H1 (cell line): ENCODE results near the gene P2RX1. TPM values are rescaled to one million over a fixed set of nuclear protein-coding genes. Genes with fewer than 3 reads are reported as not detected.

Experiments
- CTCF ChIA-PET: fragments of 300-600 bp; sonication (Branson Sonifier 250); formaldehyde crosslinking; loops from one replicate; lab custom pipeline; 2021; ENCODE audit not compliant: partially characterized antibody; lab: Charles Lee
- POLR2A ChIA-PET: fragments of 300-600 bp; sonication (Branson Sonifier 250); formaldehyde crosslinking; loops from one replicate; lab custom pipeline; 2021; ENCODE audit warnings: inconsistent platforms; ENCODE audit not compliant: partially characterized antibody; lab: Charles Lee
- DNase-seq, 2 experiments: peaks; one replicate each; pipeline versions ENCODE4 v3.0.0 to v3.0.0-alpha.2; 2010 to 2022; ENCODE audit warnings: low spot score in 2 of 2, low read depth in 1 of 2, mixed read lengths in 1 of 2
- FAIRE-seq: peaks from 2 replicates; lab custom pipeline; 2011; peaks lifted over from hg19 to GRCh38; lab: Jason Lieb, UNC
- H2AFZ ChIP-seq: 2 replicates; pipeline ENCODE4 v1.8.1; 2012; ENCODE audit warnings: low read length, inconsistent platforms
- H2AK5ac ChIP-seq: 2 replicates; pipeline ENCODE4 v1.6.1; 2013; ENCODE audit warnings: low read depth, low read length
- H2BK120ac ChIP-seq: replicated peaks from 2 replicates; pipeline ENCODE3; 2013; ENCODE audit warnings: low read depth, low read length, inconsistent platforms
- H2BK12ac ChIP-seq: 2 replicates; pipeline ENCODE4 v1.6.1; 2013; ENCODE audit warnings: low read depth, low read length
- H2BK15ac ChIP-seq: 2 replicates; pipeline ENCODE4 v1.6.1; 2013; ENCODE audit warnings: low read length
- H2BK20ac ChIP-seq: 2 replicates; pipeline ENCODE4 v1.6.1; 2013; ENCODE audit warnings: low read length
- H2BK5ac ChIP-seq: 2 replicates; pipeline ENCODE4 v1.6.1; 2013; ENCODE audit warnings: low read depth, low read length
- H3K14ac ChIP-seq: 2 replicates; pipeline ENCODE4 v1.6.1; 2013; ENCODE audit warnings: inconsistent platforms; ENCODE audit not compliant: insufficient read length
- H3K18ac ChIP-seq: 2 replicates; pipeline ENCODE4 v1.6.1; 2013; ENCODE audit warnings: low read length; ENCODE audit errors: extremely low read depth
- H3K23ac ChIP-seq: 2 replicates; pipeline ENCODE4 v1.6.1; 2013; ENCODE audit warnings: inconsistent platforms; ENCODE audit not compliant: insufficient read length
- H3K23me2 ChIP-seq: 2 replicates; pipeline ENCODE4 v1.6.1; 2013; ENCODE audit warnings: low read depth, low read length
- H3K27ac ChIP-seq: 2 replicates; pipeline ENCODE4 v1.6.1; 2011; ENCODE audit warnings: low read depth, low read length, inconsistent platforms
- H3K27me3 ChIP-seq, 4 experiments: replicated peaks in 1 of 4; 1 replicate in 1 of 4; 2 replicates in 3 of 4; pipeline versions ENCODE4 v1.6.1 to v1.8.1; 2011 to 2013; ENCODE audit warnings: low read length in 3 of 4, mild to moderate bottlenecking in 3 of 4, inconsistent platforms in 2 of 4, mixed read lengths in 2 of 4, moderate library complexity in 1 of 4; ENCODE audit not compliant: control insufficient read depth in 3 of 4, insufficient read depth in 3 of 4; ENCODE audit errors: extremely low read depth in 1 of 4
- H3K36me3 ChIP-seq, 4 experiments: 2 replicates each; pipeline versions ENCODE4 v1.6.1 to v1.8.1; 2011 to 2013; ENCODE audit warnings: mild to moderate bottlenecking in 4 of 4, low read length in 3 of 4, moderate library complexity in 2 of 4, control low read depth in 1 of 4, inconsistent platforms in 1 of 4; ENCODE audit not compliant: insufficient read depth in 4 of 4, control insufficient read depth in 2 of 4
- H3K4ac ChIP-seq: replicated peaks from 2 replicates; pipeline ENCODE3; 2013; ENCODE audit warnings: low read length, low read depth, mixed read lengths, inconsistent platforms; ENCODE audit not compliant: insufficient read length
- H3K4me1 ChIP-seq, 4 experiments: replicated peaks in 1 of 4; 1 replicate in 1 of 4; 2 replicates in 3 of 4; pipeline versions ENCODE4 v1.6.1 to v1.8.1; 2011 to 2013; ENCODE audit warnings: low read length in 3 of 4, inconsistent platforms in 2 of 4, mixed read lengths in 1 of 4; ENCODE audit not compliant: insufficient read depth in 4 of 4, control insufficient read depth in 3 of 4
- H3K4me2 ChIP-seq, 2 experiments: 2 replicates each; pipeline versions ENCODE4 v1.6.1 to v1.8.1; 2011 to 2013; ENCODE audit warnings: low read depth in 2 of 2, low read length in 2 of 2, control low read depth in 1 of 2, inconsistent platforms in 1 of 2, mild to moderate bottlenecking in 1 of 2; ENCODE audit not compliant: insufficient read depth in 1 of 2
- H3K4me3 ChIP-seq, 4 experiments: fragments of 200-600, 300-600 bp in 1 of 4; sonication (generic), shearing (Covaris generic), sonication (Bioruptor Twin) in 1 of 4; 2 replicates each; pipeline versions ENCODE4 v1.5.1 to v1.8.1; 2011 to 2016; ENCODE audit warnings: low read length in 4 of 4, low read depth in 3 of 4, control low read depth in 2 of 4, inconsistent platforms in 2 of 4, mild to moderate bottlenecking in 2 of 4, mixed read lengths in 1 of 4, moderate library complexity in 1 of 4; ENCODE audit not compliant: insufficient read depth in 2 of 4; ENCODE audit errors: extremely low read depth in 1 of 4
- H3K56ac ChIP-seq: replicated peaks from 2 replicates; pipeline ENCODE3; 2013; ENCODE audit warnings: low read depth, mild to moderate bottlenecking, mixed read lengths, low read length, inconsistent platforms; ENCODE audit not compliant: insufficient read length
- H3K79me1 ChIP-seq: 2 replicates; pipeline ENCODE4 v1.6.1; 2013; ENCODE audit warnings: low read depth, low read length, control low read depth
- H3K79me2 ChIP-seq, 2 experiments: 2 replicates each; pipeline versions ENCODE4 v1.6.1 to v1.8.1; 2012 to 2013; ENCODE audit warnings: low read length in 2 of 2, mild to moderate bottlenecking in 2 of 2, inconsistent platforms in 1 of 2; ENCODE audit not compliant: insufficient read depth in 2 of 2, control insufficient read depth in 1 of 2
- H3K9ac ChIP-seq, 4 experiments: replicated peaks in 1 of 4; 1 replicate in 1 of 4; 2 replicates in 3 of 4; pipeline versions ENCODE4 v1.6.1 to v1.8.1; 2011 to 2013; ENCODE audit warnings: low read depth in 3 of 4, low read length in 3 of 4, control low read depth in 2 of 4, mild to moderate bottlenecking in 2 of 4, moderate library complexity in 2 of 4, inconsistent platforms in 1 of 4; ENCODE audit errors: extremely low read depth in 1 of 4
- H3K9me3 ChIP-seq, 2 experiments: 2 replicates each; pipeline versions ENCODE4 v1.6.1 to v1.8.1; 2012 to 2013; ENCODE audit warnings: mild to moderate bottlenecking in 2 of 2, moderate library complexity in 2 of 2, control low read depth in 1 of 2, inconsistent platforms in 1 of 2, low read depth in 1 of 2, low read length in 1 of 2, mixed read lengths in 1 of 2; ENCODE audit not compliant: insufficient read depth in 2 of 2
- H4K20me1 ChIP-seq, 2 experiments: replicated peaks in 1 of 2; 2 replicates each; pipeline versions ENCODE3 to v1.8.1; 2011 to 2013; ENCODE audit warnings: inconsistent platforms in 2 of 2, low read length in 2 of 2, mild to moderate bottlenecking in 1 of 2; ENCODE audit not compliant: insufficient read depth in 2 of 2, control insufficient read depth in 1 of 2
- H4K5ac ChIP-seq: 2 replicates; pipeline ENCODE4 v1.6.1; 2013; ENCODE audit warnings: low read length, low read depth, mixed read lengths, inconsistent platforms; ENCODE audit not compliant: insufficient read length
- H4K8ac ChIP-seq: 2 replicates; pipeline ENCODE4 v1.8.0; 2013; ENCODE audit warnings: mild to moderate bottlenecking, moderate library complexity, low read length, inconsistent platforms; ENCODE audit not compliant: insufficient read depth; ENCODE audit errors: extremely low read depth
- H4K91ac ChIP-seq: replicated peaks from 2 replicates; pipeline ENCODE3; 2013; ENCODE audit warnings: low read length, mixed read lengths, inconsistent platforms; ENCODE audit not compliant: insufficient read length
- ATF2 ChIP-seq: IDR thresholded peaks from 2 replicates; pipeline ENCODE4 v1.6.1; 2012; ENCODE audit warnings: low read length, inconsistent platforms
- CTBP2 ChIP-seq: IDR thresholded peaks from 2 replicates; pipeline ENCODE4 v1.7.0; 2011; ENCODE audit warnings: borderline replicate concordance, mild to moderate bottlenecking, moderate library complexity, mixed read lengths, low read length; ENCODE audit not compliant: insufficient read depth, insufficient read length
- E2F6 ChIP-seq: IDR thresholded peaks from 2 replicates; pipeline ENCODE4 v1.6.1; 2012; ENCODE audit warnings: inconsistent platforms
- HDAC6 ChIP-seq: IDR thresholded peaks from one replicate; pipeline ENCODE4 v1.7.1; 2012; ENCODE audit warnings: low read depth, mild to moderate bottlenecking, inconsistent platforms, low read length, moderate library complexity
- KDM1A ChIP-seq: fragments of 200-600, 300-600 bp; sonication (generic); IDR thresholded peaks from 2 replicates; pipeline ENCODE4 v1.7.1; 2016; ENCODE audit warnings: mild to moderate bottlenecking, low read length, borderline replicate concordance
- MAFK ChIP-seq: IDR thresholded peaks from 2 replicates; pipeline ENCODE4 v1.6.1; 2012; ENCODE audit warnings: low read depth, mild to moderate bottlenecking, improper control_type of control experiment, low read length
- POLR2AphosphoS5 ChIP-seq: IDR thresholded peaks from 2 replicates; pipeline ENCODE4 v1.6.1; 2011; ENCODE audit warnings: low read depth, low read length
- RFX5 ChIP-seq: IDR thresholded peaks from 2 replicates; pipeline ENCODE4 v1.6.1; 2011; ENCODE audit warnings: low read depth, low read length, improper control_type of control experiment, borderline replicate concordance
- SUZ12 ChIP-seq: fragments of 200-600 bp; sonication (generic); IDR thresholded peaks from 2 replicates; pipeline ENCODE4 v1.6.1; 2012; ENCODE audit warnings: mild to moderate bottlenecking, inconsistent platforms, low read length, moderate library complexity, mixed read lengths
- WGBS, 2 experiments: shearing (Covaris generic) in 1 of 2; methylation state at CpG; one replicate each; pipeline versions ENCODE4 v1.1.6 to v1.1.7; 2013 to 2015; ENCODE audit warnings: low lambda C conversion rate in 2 of 2, mixed read lengths in 2 of 2, inconsistent platforms in 1 of 2, low coverage in 1 of 2, missing lambda C conversion rate in 1 of 2; ENCODE audit not compliant: insufficient replicate concordance in 2 of 2, insufficient coverage in 1 of 2, insufficient read length in 1 of 2; ENCODE audit errors: extremely low coverage in 1 of 2, missing lambda C conversion rate in 1 of 2; 5-methylcytosine and 5-hydroxymethylcytosine counted together
- polyA plus RNA-seq, 7 experiments: library from polyadenylated mRNA; depleted of rRNA in 3 of 7; stranded (reverse) in 5 of 7; unstranded in 2 of 7; fragments of >200 nt in 5 of 7; fragments of 200-250 nt in 2 of 7; gene quantifications; 1 replicate in 5 of 7; 2 replicates in 1 of 7; 4 replicates in 1 of 7; pipeline versions ENCODE4 v1.2.1 to v1.2.3, GENCODE V29; 2011 to 2013; ENCODE audit warnings: missing spikeins in 2 of 7, mixed read lengths in 2 of 7
- total RNA-seq: library from RNA; stranded (reverse); fragmentation: NEBNext Ultra II Directional; extraction: Animal tissue kit (Norgen Biotek cat#: 25700); gene quantifications from 2 replicates; pipeline ENCODE4 v1.2.1, GENCODE V29; 2021

Gene P2RX1
- total and polyA plus RNA-seq, 2 of the 8 experiments (the other 6 are each of a cell fraction or from before 2014, with no cell fraction given), result 0.45 to 1.1 TPM

GRCh38 chr17:3965118-3965800, 49.0 kb upstream of the P2RX1 start:
- Histone ChIP-seq H3K79me2 (no peaks in the 10 kb centered on the region), H3K23ac (no peak overlapping the region), H2BK15ac (peak overlapping the region; percentile 46; the same call in 1 of the 2 replicates), H4K91ac (peak overlapping the region; percentile 67), H3K9ac (no peak overlapping the region), H2BK20ac (no peak overlapping the region; the same call in 1 of the 2 replicates), H2BK12ac (no peak overlapping the region; the same call in 1 of the 2 replicates), H3K36me3 (no peaks in the 10 kb centered on the region), H4K5ac (peak overlapping the region; percentile 63), H3K14ac (no peak overlapping the region), H3K56ac (no peak overlapping the region), H3K4ac (no peak overlapping the region), H3K4me1 (peaks cover 3 to 18% (median 10%) of the 10 kb centered on the region in 4 experiments), H3K9me3 (no peaks in the 10 kb centered on the region), H4K8ac (peak overlapping the region; percentile 7; the same call in 1 of the 2 replicates), H3K79me1 (no peaks in the 10 kb centered on the region), H2AFZ (peak overlapping the region; percentile 88), H3K27ac (no peak overlapping the region), H3K4me2 (peak overlapping the region; percentile 58 to 80), H3K27me3 (peaks cover 2 to 27% (median 15%) of the 10 kb centered on the region in 4 experiments; a peak in 6 of 7 replicates), H2AK5ac (no peak overlapping the region), H3K18ac (peak overlapping the region; percentile 95), H3K4me3 (peak overlapping the region; percentile 22 to 80 (median 56)), H2BK120ac (peak overlapping the region; percentile 44), H2BK5ac (peak overlapping the region; percentile 87; the same call in 1 of the 2 replicates), H3K23me2 (peaks cover 6% of the 10 kb centered on the region; the same call in 1 of the 2 replicates), H4K20me1 (peaks cover 0 to 8% of the 10 kb centered on the region in 2 experiments)
- WGBS, 2 experiments, result 26% methylated on average over 11 of the region's 17 CpGs; no CpG with 5 or more reads in 1 of the 2 experiments
- ChIA-PET POLR2A (interaction anchor here (0.6 to 1.4 kb wide), 8 partner anchors 9 to 109 kb away, joined by 3 to 5 read pairs (median 4); no protein-coding TSS in a partner anchor), CTCF (interaction anchor here (0.6 to 2.5 kb wide), 14 partner anchors 9 to 193 kb away, joined by 3 to 11 read pairs (median 3); no protein-coding TSS in a partner anchor)
- DNase-seq, result peak in 1 of 2 experiments; percentile 80
- no peak for FAIRE-seq
- no peak for TF ChIP-seq CTBP2
- no peak for TF ChIP-seq ATF2
- no peak for TF ChIP-seq KDM1A
- TF ChIP-seq POLR2AphosphoS5, result no peak
- TF ChIP-seq SUZ12, result no peak
- no peak for TF ChIP-seq HDAC6
- 0 out of 2 replicates have a peak, but pooled peaks have one; percentile 17 for TF ChIP-seq E2F6
- no peak for TF ChIP-seq MAFK
- TF ChIP-seq RFX5, result no peak
